Spleen (tissue), 11 donors: ENCODE results near the gene LCN10. TPM values are rescaled to one million over a fixed set of nuclear protein-coding genes. Genes with fewer than 3 reads are reported as not detected.
"Not testable (repeated sequence)": the region's sequence is repeated elsewhere in the genome, so short reads cannot be mapped to it uniquely, and the experiment has no call there.

Experiments used
- DNase-seq: peaks from one replicate; pipeline ENCODE4 v3.0.0-alpha.2; 2020
- H3K27ac ChIP-seq, 8 donors: fragments of 200-600 bp; sonication (generic) in 7 of 8; 1 replicate in 4 of 8; 2 replicates in 4 of 8; pipeline versions ENCODE4 v1.5.0 to v1.8.0; 2016 to 2021; ENCODE audit warnings: inconsistent platforms in 4 of 8, mild to moderate bottlenecking in 4 of 8, moderate library complexity in 1 of 8
- H3K27me3 ChIP-seq, 7 donors: fragments of 200-600 bp; sonication (generic) in 6 of 7; replicated peaks in 1 of 7; 1 replicate in 4 of 7; 2 replicates in 3 of 7; pipeline versions ENCODE4 v1.5.0 to v1.8.0; 2016 to 2021; ENCODE audit warnings: inconsistent platforms in 3 of 7, mild to moderate bottlenecking in 1 of 7
- H3K36me3 ChIP-seq, 6 donors: fragments of 200-600 bp; sonication (generic) in 5 of 6; 1 replicate in 4 of 6; 2 replicates in 2 of 6; pipeline versions ENCODE4 v1.5.0 to v1.8.0; 2016 to 2021; ENCODE audit warnings: inconsistent platforms in 2 of 6
- H3K4me1 ChIP-seq, 6 donors: fragments of 200-600 bp; sonication (generic) in 5 of 6; 1 replicate in 3 of 6; 2 replicates in 3 of 6; pipeline versions ENCODE4 v1.5.0 to v1.8.0; 2016 to 2021; ENCODE audit warnings: inconsistent platforms in 3 of 6
- H3K4me3 ChIP-seq, 8 donors: fragments of 200-600 bp; sonication (generic) in 7 of 8; 1 replicate in 4 of 8; 2 replicates in 4 of 8; pipeline versions ENCODE4 v1.5.0 to v1.8.0; 2016 to 2021; ENCODE audit warnings: inconsistent platforms in 4 of 8, mild to moderate bottlenecking in 4 of 8, moderate library complexity in 2 of 8
- H3K9me3 ChIP-seq, 8 donors: fragments of 200-600 bp; sonication (generic) in 7 of 8; 1 replicate in 4 of 8; 2 replicates in 4 of 8; pipeline versions ENCODE4 v1.5.0 to v1.8.0; 2016 to 2021; ENCODE audit warnings: inconsistent platforms in 4 of 8
- CTCF ChIP-seq, 11 experiments: fragments of 200-600 bp in 7 of 11; fragments of 450-650 bp in 4 of 11; sonication (generic) in 4 of 11; IDR thresholded peaks in 8 of 11; conservative IDR thresholded peaks in 3 of 11; 1 replicate in 7 of 11; 2 replicates in 4 of 11; pipeline versions ENCODE4 v1.4.0 to v1.8.0; 2016 to 2021; ENCODE audit warnings: antibody characterized with exemption in 11 of 11, inconsistent platforms in 4 of 11, mild to moderate bottlenecking in 1 of 11
- POLR2A ChIP-seq, 3 donors: fragments of 450-650 bp; IDR thresholded peaks; one replicate each; pipeline ENCODE4 v1.5.1; 2017; ENCODE audit warnings: antibody characterized with exemption in 3 of 3, mild to moderate bottlenecking in 1 of 3
- POLR2AphosphoS5 ChIP-seq, 3 donors: sonication (generic); formaldehyde crosslinking; IDR thresholded peaks; one replicate each; pipeline ENCODE4 v1.5.1; 2017; ENCODE audit warnings: antibody characterized with exemption in 3 of 3
- WGBS, 5 donors: extraction: QIAGEN DNeasy Blood & Tissue Kit in 3 of 5; methylation state at CpG; one replicate each; pipeline versions ENCODE4 v1.1.5 to v1.1.7; 2013 to 2018; 5-methylcytosine and 5-hydroxymethylcytosine counted together
- intact Hi-C: fragments of 100-400 bp; cut with DNase I; formaldehyde crosslinking; loops from one replicate; pipeline ENCODE4 v1.15.0; 2023; ENCODE audit warnings: low total_unique reads
- polyA plus RNA-seq, 3 donors: library from polyadenylated mRNA; stranded (reverse); fragments of 200-250 nt; gene quantifications; one replicate each; pipeline ENCODE4 v1.2.1, GENCODE V29; 2013
- total RNA-seq, 7 donors: library from RNA; depleted of rRNA in 3 of 7; stranded (reverse); fragments of >200 nt in 3 of 7; fragmentation: NEBNext Ultra II Directional in 4 of 7; extraction: Animal tissue kit (Norgen Biotek cat#: 25700) in 4 of 7; gene quantifications; one replicate each; pipeline versions ENCODE4 v1.1.0 to v1.2.1, GENCODE V29; 2016 to 2021
- donor health status: healthy with polysubstance abuse.
- donor health status: DM: no; HTN: no; CAD: no; lungs with moderate emphysema.
- donor health status: DM: no; HTN: no; CAD: no.
- donor health status: Bipolar disorder and iron deficiency.
- donor health status: healthy.
- donor health status: DM: no; HTN: no; CAD: no.
- donor health status: DM: yes; HTN: yes; CAD: no.

The LCN10 gene
- total and polyA plus RNA-seq, 10 donors: 7.2 to 41.3 (median 15.8) TPM

DNA sequence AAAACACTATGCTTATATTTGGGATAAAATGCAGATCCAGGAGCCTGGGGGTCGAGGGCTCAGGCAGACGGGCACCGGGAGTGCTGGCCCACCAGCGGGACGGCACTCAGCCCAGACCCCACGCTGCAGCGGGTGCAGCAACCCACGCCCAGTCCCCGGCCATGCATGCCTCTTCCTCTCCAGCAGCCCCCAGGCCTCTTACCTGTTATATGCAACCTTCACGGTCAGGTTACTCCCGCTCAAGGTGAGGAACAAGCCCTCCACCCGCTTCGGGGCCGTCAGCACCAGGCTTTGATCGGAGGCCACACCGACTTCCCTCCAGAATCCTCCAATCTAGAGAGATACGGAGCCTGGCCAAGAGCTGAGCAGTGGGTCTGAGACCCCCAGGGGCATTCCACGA is 14.1 kb upstream of the LCN10 start:
- DNase-seq: no peak
- Histone ChIP-seq H3K4me1 (peaks cover 0 to 62% (median 24%) of the 10 kb centered on the region in 6 donors), H3K9me3 (peaks cover 0 to 33% (median 17%) of the 10 kb centered on the region in 8 donors), H3K27me3 (peaks cover 0 to 33% (median 0%) of the 10 kb centered on the region in 7 donors), H3K4me3 (no peak overlapping the region), H3K36me3 (no peaks in the 10 kb centered on the region), H3K27ac (peak overlapping the region in 2 of 8 donors; percentile 65 to 66)
- 89 to 95% (median 93%) methylated on average over 15 to 18 of the region's 18 CpGs for WGBS, 5 donors
- intact Hi-C loops: no loop called here
- no peak for TF ChIP-seq CTCF (IDR thresholded peaks at IDR 0.05 in 8 of 11, conservative IDR thresholded peaks at IDR 0.05 in 3 of 11)
- TF ChIP-seq POLR2AphosphoS5 (IDR thresholded peaks at IDR 0.05): no peak
- no peak for TF ChIP-seq POLR2A (IDR thresholded peaks at IDR 0.05)

- intact Hi-C loops: no loop called here
- 82 to 100% (median 96%) methylated on average over 3 to 4 of the region's 4 CpGs for WGBS, 5 donors
- H3K27me3 ChIP-seq: peaks cover 0 to 28% (median 0%) of the 10 kb centered on the region in 7 donors
- TF ChIP-seq POLR2A (IDR thresholded peaks at IDR 0.05) (no peak), POLR2AphosphoS5 (IDR thresholded peaks at IDR 0.05) (no peak), CTCF (IDR thresholded peaks at IDR 0.05 in 8 of 11, conservative IDR thresholded peaks at IDR 0.05 in 3 of 11) (no peak)
- peaks cover 0 to 59% (median 23%) of the 10 kb centered on the region in 6 donors for H3K4me1 ChIP-seq
- peaks cover 0 to 40% (median 25%) of the 10 kb centered on the region in 8 donors for H3K9me3 ChIP-seq
- no peak for DNase-seq
- H3K36me3 ChIP-seq: no peaks in the 10 kb centered on the region
- H3K27ac ChIP-seq: no peak overlapping the region
- H3K4me3 ChIP-seq: no peak overlapping the region
Measured at GRCh38 chr9:136756134-136756438, 13.3 kb upstream of the LCN10 start.

GRCh38 chr9:136755302-136756133 is 12.8 kb upstream of the LCN10 start:
- H3K4me3 ChIP-seq, H3K27ac ChIP-seq, intact Hi-C loops, H3K36me3 ChIP-seq: not testable (repeated sequence)
- 79 to 92% (median 86%) methylated on average over 19 to 22 of the region's 22 CpGs for WGBS, 5 donors
- peaks cover 0 to 45% (median 26%) of the 10 kb centered on the region in 8 donors for H3K9me3 ChIP-seq
- peaks cover 0 to 55% (median 19%) of the 10 kb centered on the region in 6 donors for H3K4me1 ChIP-seq
- H3K27me3 ChIP-seq: peaks cover 0 to 26% (median 0%) of the 10 kb centered on the region in 7 donors
- DNase-seq: peak; percentile 69

DNA sequence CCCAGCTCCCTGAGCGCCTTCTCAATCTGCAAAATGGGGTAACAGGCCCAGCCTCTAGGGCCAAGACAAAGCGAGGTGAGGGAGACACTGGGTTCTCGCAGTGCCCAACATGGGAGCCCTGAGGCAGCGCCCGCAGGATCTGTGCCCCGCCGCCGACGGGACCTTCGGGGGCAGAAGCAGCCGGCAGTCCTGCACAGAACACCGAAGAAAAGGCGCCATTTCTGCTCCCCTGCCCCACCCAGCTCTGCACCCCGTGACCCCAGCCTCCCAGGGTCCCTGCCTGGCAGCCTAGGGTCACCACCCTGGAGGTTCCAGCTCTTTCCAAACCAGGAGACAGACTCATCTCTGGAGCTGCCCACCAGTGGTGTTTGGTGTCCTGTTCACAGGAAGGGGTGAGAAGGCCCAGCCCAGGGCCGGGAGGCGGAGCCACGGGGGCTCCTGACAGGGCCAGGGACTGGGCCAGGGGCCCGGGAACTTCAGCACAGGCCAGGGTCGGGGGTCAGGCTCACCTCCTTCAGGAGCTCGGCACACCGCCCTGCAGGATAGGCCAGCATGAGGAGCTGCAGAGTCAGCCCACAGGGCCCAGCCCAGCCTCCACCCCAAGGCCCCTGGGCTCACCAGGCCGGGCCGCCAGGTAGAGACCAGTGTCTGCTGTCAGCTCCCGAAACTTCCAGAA is 12.0 kb upstream of the LCN10 start:
- peak overlapping the region in 1 of 8 donors; percentile 42 for H3K27ac ChIP-seq

More for the DNA sequence above, 12.0 kb upstream of the LCN10 start:
- WGBS, 5 donors: 60 to 85% (median 83%) methylated on average over 3 to 24 of the region's 24 CpGs
- Histone ChIP-seq H3K4me1 (peaks cover 1 to 55% (median 18%) of the 10 kb centered on the region in 6 donors), H3K27me3 (peaks cover 0 to 19% (median 0%) of the 10 kb centered on the region in 7 donors), H3K36me3 (no peaks in the 10 kb centered on the region), H3K9me3 (peaks cover 0 to 45% (median 26%) of the 10 kb centered on the region in 8 donors), H3K4me3 (no peak overlapping the region)
- DNase-seq: no peak
- intact Hi-C loops: no loop called here
- TF ChIP-seq CTCF (IDR thresholded peaks at IDR 0.05 in 8 of 11, conservative IDR thresholded peaks at IDR 0.05 in 3 of 11) (no peak), POLR2A (IDR thresholded peaks at IDR 0.05) (no peak), POLR2AphosphoS5 (IDR thresholded peaks at IDR 0.05) (no peak)
